ENCODE results near the gene WDR33. TPM values are rescaled to one million over a fixed set of nuclear protein-coding genes. Genes with fewer than 3 reads are reported as not detected.
A peak's percentile ranks its signal among the peaks of the same experiment; 100 is the strongest.
"Not testable (repeated sequence)": the region's sequence is repeated elsewhere in the genome, so short reads cannot be mapped to it uniquely, and the experiment has no call there.

Gene WDR33
- total RNA-seq, 1 donor from 2014 or later = 28.8 TPM

DNA sequence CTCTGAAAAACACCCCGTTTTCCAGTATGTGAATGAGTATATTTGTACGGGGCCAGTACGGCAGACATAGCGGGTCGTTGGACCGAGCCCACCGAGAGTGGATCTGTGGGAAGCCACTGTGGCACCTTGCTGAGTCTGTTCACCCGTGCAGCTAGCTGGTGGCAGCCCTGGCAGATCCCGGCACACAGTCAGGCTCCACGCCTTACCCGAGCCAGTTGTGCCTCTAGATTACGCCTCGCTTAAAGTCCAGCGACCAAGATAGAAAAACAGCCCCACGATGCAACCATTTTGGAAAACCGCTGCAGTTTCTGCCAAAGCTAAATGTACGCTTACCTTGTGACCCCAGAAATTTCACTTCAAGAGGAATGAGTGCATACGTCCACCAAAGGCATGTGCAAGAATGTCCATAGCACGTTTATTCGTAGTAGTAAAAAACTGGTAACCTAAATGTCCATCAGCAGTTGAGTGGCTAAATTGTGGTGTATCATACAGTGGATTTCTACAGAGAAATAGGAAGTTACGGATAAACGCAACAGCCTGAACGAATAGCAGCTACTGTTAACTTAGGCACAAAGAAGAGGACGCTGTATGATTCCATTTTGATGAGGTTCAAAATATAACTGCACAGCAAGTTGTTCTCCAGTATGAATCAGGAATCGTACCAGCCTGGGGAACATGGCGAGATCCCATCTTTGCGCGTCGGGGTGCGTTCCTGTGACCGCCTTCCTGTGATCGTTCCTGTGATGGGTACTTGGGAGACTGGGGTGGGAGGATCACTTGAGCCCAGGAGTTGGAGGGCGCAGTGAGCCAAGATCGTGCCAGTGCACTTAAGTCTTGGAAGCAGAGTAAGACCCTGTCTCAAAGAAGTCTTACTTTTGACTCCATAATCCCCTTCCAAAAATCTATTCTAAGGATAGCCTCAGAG lies 688 bp upstream of the WDR33 start:
- DNase-seq (ENCODE audit: low read depth) = no peak

- DNase-seq (ENCODE audit: low read depth) = peak; percentile 14
Measured at GRCh38 chr2:127810156-127810618, 784 bp downstream of the WDR33 start.

- DNase-seq (ENCODE audit: low read depth) = no peak
Measured at GRCh38 chr2:127807678-127808353, 3.2 kb downstream of the WDR33 start.

DNA sequence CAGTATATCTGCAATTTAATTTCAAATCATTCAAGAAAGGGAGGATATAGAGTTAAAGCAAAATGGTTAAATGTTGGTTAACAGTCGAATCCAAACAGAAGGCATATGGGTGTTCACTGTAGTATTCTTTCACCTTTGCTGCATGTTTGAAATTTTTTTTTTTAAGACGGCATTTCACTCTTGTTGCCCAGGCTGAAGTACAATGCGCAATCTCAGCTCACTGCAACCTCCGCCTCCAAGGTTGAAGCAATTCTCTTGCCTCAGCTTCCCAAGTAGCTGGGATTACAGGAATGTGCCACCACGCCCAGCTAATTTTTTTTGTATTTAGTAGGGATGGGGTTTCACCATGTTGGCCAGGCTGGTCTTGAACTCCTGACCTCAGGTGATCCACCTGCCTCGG lies 4.1 kb downstream of the WDR33 start:
- DNase-seq (ENCODE audit: low read depth) = not testable (repeated sequence)

- DNase-seq (ENCODE audit: low read depth) = no peak
Measured at GRCh38 chr2:127805491-127805890, 5.5 kb downstream of the WDR33 start.

- DNase-seq (ENCODE audit: low read depth) = no peak
Measured at GRCh38 chr2:127799926-127800325, 11.0 kb downstream of the WDR33 start.

DNA sequence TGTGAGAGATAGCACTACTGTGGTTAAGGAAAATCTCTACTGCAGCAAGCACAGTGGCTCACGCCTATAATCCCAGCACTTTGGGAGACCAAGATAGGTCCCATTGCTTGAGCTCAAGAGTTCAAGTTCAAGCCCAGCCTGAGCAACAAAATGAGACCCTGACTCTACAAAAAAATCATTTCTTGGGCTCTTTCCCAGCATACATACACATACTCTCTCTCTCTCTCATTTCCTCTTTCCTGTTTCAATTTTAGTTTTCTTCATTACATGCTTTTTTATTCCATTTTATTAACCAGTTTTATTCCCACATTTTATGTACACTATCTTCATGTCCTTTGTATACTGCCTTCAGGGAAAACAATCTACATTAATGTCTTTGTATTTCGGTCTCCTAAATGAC lies 14.6 kb downstream of the WDR33 start:
- DNase-seq (ENCODE audit: low read depth) = no peak

- DNase-seq (ENCODE audit: low read depth) = not testable (repeated sequence)
Measured at GRCh38 chr2:127794901-127795300, 16.1 kb downstream of the WDR33 start.

GRCh38 chr2:127792805-127793204 lies 18.2 kb downstream of the WDR33 start:
- no peak for DNase-seq (ENCODE audit: low read depth)

DNA sequence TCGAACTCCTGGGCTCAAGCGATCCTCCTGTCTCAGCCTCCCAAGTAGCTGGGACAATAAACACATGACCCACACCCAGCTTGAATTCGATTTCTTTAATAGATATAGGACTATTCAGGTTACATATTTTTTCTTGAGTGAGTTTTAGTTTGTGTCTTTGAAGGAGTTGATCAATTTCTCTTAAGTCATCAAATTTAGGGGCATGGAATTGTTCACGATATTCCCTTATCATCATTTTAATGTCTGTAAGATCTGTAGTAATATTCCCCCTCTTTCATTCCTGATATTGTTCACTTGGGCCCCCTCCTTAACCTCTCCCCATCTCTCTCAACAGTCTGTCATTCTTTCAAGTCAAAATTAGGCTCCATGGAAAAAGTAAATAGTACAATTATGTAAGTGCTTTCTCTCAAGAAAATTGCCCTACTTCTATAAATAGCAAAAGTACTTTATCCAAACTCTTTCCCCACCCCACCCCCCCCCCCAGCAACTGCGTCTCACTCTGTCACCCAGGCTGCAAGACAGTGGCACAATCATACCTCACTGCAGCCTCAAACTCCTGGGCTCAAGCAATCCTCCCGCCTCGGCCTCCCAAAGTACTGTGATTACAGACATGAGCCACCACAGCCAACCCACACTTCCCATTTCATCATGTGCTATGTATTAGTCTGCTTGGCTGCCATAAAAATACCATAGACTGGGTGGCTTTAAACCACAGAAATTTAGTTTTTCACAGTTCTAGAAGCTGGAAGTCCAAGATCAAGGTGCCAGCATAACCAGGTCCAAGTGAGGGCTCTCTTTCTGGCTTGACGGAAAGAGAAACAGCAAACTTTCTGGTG lies 20.1 kb downstream of the WDR33 start:
- no peak for DNase-seq (ENCODE audit: low read depth)

- no peak for DNase-seq (ENCODE audit: low read depth)
Measured at GRCh38 chr2:127786048-127786809, 24.7 kb downstream of the WDR33 start.

GRCh38 chr2:127784965-127785518 lies 25.9 kb downstream of the WDR33 start:
- DNase-seq (ENCODE audit: low read depth) = no peak

DNA sequence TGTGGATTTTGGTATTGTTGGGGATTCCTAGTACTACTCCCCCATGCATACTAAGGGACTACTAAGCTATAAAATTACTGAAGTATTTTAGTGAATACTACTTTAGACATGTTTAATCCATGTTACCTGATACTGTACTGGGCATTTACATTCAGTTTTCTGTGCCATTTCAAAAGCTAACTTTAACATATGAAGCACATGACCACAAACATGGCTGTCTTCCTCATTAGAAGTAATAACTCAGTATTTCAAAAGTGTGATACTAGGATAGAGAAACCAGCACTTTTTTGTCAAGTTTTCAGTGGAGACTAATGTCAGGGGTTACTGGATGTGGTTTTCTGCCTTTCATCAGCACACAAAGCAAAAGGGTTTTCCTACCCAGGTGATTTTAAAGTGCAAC lies 27.9 kb downstream of the WDR33 start:
- DNase-seq (ENCODE audit: low read depth) = no peak

DNA sequence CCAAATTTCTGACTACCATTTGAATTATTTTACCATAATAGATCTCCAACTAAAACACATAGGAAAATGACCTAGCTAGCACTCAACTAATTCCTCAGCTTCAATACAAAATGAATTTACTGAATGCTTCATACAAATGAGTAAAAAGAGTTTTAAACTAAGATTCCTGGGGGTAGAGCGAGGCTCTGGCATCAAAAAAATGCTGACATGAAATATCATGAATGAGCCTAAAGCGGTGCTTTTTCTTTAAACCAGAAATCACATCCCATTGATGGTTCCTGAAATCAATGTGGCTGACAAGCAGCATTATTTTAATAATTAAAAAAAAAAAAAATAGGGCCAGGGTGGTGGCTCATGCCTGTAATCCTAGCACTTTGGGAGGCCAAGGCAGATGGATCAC lies 32.1 kb downstream of the WDR33 start:
- DNase-seq (ENCODE audit: low read depth) = no peak

DNA sequence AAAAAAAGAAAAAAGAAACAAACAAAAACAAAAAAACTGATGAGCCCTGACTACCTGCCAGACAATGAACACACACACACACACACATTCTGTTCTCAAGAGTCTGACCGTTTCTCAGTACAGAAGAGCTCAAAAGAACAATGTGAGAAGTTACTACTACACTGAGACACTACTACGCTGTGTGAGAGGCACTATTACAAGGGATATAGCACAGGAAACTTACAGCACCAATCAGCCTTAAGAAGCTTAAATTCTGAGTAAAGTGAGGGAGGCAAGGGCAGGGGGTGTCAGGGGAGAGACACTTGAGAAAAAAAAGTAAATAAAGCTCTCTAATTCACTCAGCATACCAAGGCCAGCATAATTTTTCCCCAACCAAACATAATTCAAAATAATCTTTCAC lies 32.5 kb downstream of the WDR33 start:
- DNase-seq (ENCODE audit: low read depth) = no peak

DNA sequence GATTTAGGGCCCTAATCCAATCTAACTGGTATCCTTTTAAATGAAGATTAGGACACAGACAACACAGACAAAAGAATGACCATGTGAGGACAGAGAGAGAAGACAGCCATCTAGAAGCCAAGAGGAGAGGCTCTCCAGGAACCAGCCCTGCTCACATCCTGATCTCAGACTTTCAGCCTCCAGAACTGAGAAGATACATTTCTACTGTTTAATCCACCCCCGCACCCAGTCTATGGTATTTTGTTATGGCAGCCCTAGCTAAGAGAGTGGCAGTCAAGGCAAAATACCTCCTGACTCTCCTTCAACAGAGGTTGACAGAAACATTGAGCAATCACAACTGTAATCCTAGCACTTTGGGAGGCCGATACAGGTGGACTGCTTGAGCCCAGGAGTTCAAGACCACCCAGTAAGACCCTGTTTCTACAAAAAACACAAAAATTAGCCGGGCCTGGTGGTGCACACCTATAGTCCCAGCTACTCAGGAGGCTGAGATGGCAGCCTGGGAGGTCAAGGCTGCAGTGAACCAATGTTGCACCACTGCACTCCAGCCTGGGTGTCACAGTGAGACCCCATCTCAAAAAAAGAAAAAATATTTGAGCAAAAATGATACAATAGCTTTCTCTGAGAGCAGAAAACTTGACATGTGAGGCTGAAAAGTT lies 34.7 kb downstream of the WDR33 start:
- DNase-seq (ENCODE audit: low read depth) = no peak

- DNase-seq (ENCODE audit: low read depth) = peak; percentile 23
Measured at GRCh38 chr2:127771756-127772155, 39.2 kb downstream of the WDR33 start.

GRCh38 chr2:127770973-127771735 lies 39.8 kb downstream of the WDR33 start:
- DNase-seq (ENCODE audit: low read depth) = peak; percentile 18

- DNase-seq (ENCODE audit: low read depth) = not testable (repeated sequence)
Measured at GRCh38 chr2:127770534-127770933, 40.4 kb downstream of the WDR33 start.

All from myocyte (in vitro differentiated cells).